HepG2 (cell line): ENCODE results near the gene MARS1. TPM values are rescaled to one million over a fixed set of nuclear protein-coding genes. Genes with fewer than 3 reads are reported as not detected.

ENCODE experiments used
- CEBPB ChIP-seq: IDR thresholded peaks from 2 replicates; pipeline ENCODE4 v1.6.1; 2011; ENCODE audit warnings: low read depth, low read length, improper control_type of control experiment, borderline replicate concordance
- EEA1 ChIP-seq: sonication (generic); formaldehyde crosslinking; IDR thresholded peaks from 2 replicates; pipeline ENCODE4 v1.5.1; 2020; ENCODE audit warnings: mild to moderate bottlenecking, missing genetic modification reagents, borderline replicate concordance
- HDAC6 ChIP-seq: fragments of 200-600 bp; sonication (generic); IDR thresholded peaks from 2 replicates; pipeline ENCODE4 v1.7.0; 2017; ENCODE audit warnings: mild to moderate bottlenecking, antibody characterized with exemption, low read length, low read depth
- SP5 ChIP-seq: IDR thresholded peaks from 2 replicates; pipeline ENCODE4 v1.6.1; 2016; ENCODE audit warnings: low read depth, borderline replicate concordance
- SRSF4 ChIP-seq: fragments of 200-400 bp; formaldehyde crosslinking; IDR thresholded peaks from one replicate; pipeline ENCODE4 v1.6.1; 2018; ENCODE audit warnings: mild to moderate bottlenecking, low read depth, low read length, moderate library complexity; ENCODE audit not compliant: poor library complexity, severe bottlenecking
- TEAD2 ChIP-seq: sonication (generic); formaldehyde crosslinking; IDR thresholded peaks from 2 replicates; pipeline ENCODE4 v1.9.0; 2021; ENCODE audit warnings: missing genetic modification reagents
- WIZ ChIP-seq: sonication (generic); formaldehyde crosslinking; IDR thresholded peaks from 2 replicates; pipeline ENCODE4 v1.5.1; 2020; ENCODE audit warnings: mild to moderate bottlenecking, missing genetic modification reagents
- ZBTB33 ChIP-seq: sonication (generic); formaldehyde crosslinking; IDR thresholded peaks from 2 replicates; pipeline ENCODE4 v1.4.0; 2020; ENCODE audit warnings: missing genetic modification reagents
- ZBTB38 ChIP-seq: sonication (generic); formaldehyde crosslinking; IDR thresholded peaks from 2 replicates; pipeline ENCODE4 v1.5.1; 2020; ENCODE audit warnings: mild to moderate bottlenecking, missing genetic modification reagents
- ZNF232 ChIP-seq: sonication (generic); formaldehyde crosslinking; IDR thresholded peaks from 2 replicates; pipeline ENCODE4 v1.4.0; 2020; ENCODE audit warnings: missing genetic modification reagents, borderline replicate concordance
- ZNF264 ChIP-seq: sonication (generic); formaldehyde crosslinking; IDR thresholded peaks from 2 replicates; pipeline ENCODE4 v1.4.0; 2020; ENCODE audit warnings: missing genetic modification reagents
- ZNF484 ChIP-seq: sonication (generic); formaldehyde crosslinking; IDR thresholded peaks from 2 replicates; pipeline ENCODE4 v1.5.1; 2020; ENCODE audit warnings: mild to moderate bottlenecking, low read depth, missing genetic modification reagents, borderline replicate concordance
- ZNF615 ChIP-seq: sonication (generic); formaldehyde crosslinking; IDR thresholded peaks from 2 replicates; pipeline ENCODE4 v1.5.0; 2020; ENCODE audit warnings: mild to moderate bottlenecking, missing genetic modification reagents, borderline replicate concordance
- ZNF737 ChIP-seq: sonication (generic); formaldehyde crosslinking; IDR thresholded peaks from 2 replicates; pipeline ENCODE4 v1.5.0; 2020; ENCODE audit warnings: missing genetic modification reagents, mild to moderate bottlenecking, borderline replicate concordance
- ZNF883 ChIP-seq: sonication (generic); formaldehyde crosslinking; IDR thresholded peaks from 2 replicates; pipeline ENCODE4 v1.5.1; 2020; ENCODE audit warnings: mild to moderate bottlenecking, missing genetic modification reagents; ENCODE audit errors: not compliant biosample characterization
- polyA plus RNA-seq, 8 experiments: library from polyadenylated mRNA; depleted of rRNA in 3 of 8; stranded (reverse) in 7 of 8; unstranded in 1 of 8; fragments of >200 nt; fragmentation: Illumina TruSeq in 4 of 8; extraction: Trizol in 4 of 8; gene quantifications; 2 replicates each; pipeline versions ENCODE4 v1.2.1 to v1.2.3, GENCODE V29; 2011 to 2016; ENCODE audit warnings: low read depth in 4 of 8, missing spikeins in 1 of 8, mixed read lengths in 1 of 8; ENCODE audit not compliant: insufficient read depth in 1 of 8
- total RNA-seq, 5 experiments: library from RNA; depleted of rRNA; stranded (reverse); fragments of >200 nt; fragmentation: Illumina TruSeq; extraction: Trizol; gene quantifications; 2 replicates each; pipeline ENCODE4 v1.2.3, GENCODE V29; 2016; ENCODE audit warnings: low read depth in 1 of 5
- TF ChIP-seq, protein P1 (sequence below): sonication (generic); formaldehyde crosslinking; IDR thresholded peaks from 2 replicates; pipeline ENCODE4 v1.5.0; 2020; ENCODE audit warnings: mild to moderate bottlenecking, missing genetic modification reagents, moderate library complexity
- TF ChIP-seq, protein P2 (sequence below): sonication (generic); formaldehyde crosslinking; IDR thresholded peaks from 2 replicates; pipeline ENCODE4 v1.5.0; 2020; ENCODE audit warnings: missing genetic modification reagents, mild to moderate bottlenecking, borderline replicate concordance
- TF ChIP-seq, protein P3 (sequence below): sonication (generic); formaldehyde crosslinking; IDR thresholded peaks from 2 replicates; pipeline ENCODE4 v1.9.0; 2021; ENCODE audit warnings: mild to moderate bottlenecking, missing genetic modification reagents

Gene MARS1
- total and polyA plus RNA-seq, 2 of the 13 experiments (the other 11 are each of a cell fraction or from before 2014, with no cell fraction given): 115 to 181 TPM

GRCh38 chr12:57451233-57451778 is 36.6 kb upstream of the MARS1 start (continued):
- TF ChIP-seq ZBTB33 (CRISPR knock-in tag): peak; percentile 78
- no peak for TF ChIP-seq ZNF737
- TF ChIP-seq ZNF883 (CRISPR knock-in tag): peak; percentile 84
- TF ChIP-seq, protein P1, sequence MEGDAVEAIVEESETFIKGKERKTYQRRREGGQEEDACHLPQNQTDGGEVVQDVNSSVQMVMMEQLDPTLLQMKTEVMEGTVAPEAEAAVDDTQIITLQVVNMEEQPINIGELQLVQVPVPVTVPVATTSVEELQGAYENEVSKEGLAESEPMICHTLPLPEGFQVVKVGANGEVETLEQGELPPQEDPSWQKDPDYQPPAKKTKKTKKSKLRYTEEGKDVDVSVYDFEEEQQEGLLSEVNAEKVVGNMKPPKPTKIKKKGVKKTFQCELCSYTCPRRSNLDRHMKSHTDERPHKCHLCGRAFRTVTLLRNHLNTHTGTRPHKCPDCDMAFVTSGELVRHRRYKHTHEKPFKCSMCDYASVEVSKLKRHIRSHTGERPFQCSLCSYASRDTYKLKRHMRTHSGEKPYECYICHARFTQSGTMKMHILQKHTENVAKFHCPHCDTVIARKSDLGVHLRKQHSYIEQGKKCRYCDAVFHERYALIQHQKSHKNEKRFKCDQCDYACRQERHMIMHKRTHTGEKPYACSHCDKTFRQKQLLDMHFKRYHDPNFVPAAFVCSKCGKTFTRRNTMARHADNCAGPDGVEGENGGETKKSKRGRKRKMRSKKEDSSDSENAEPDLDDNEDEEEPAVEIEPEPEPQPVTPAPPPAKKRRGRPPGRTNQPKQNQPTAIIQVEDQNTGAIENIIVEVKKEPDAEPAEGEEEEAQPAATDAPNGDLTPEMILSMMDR: peak; percentile 49
- peak; percentile 96 for TF ChIP-seq SP5 (CRISPR knock-in tag)
- TF ChIP-seq CEBPB: peak; percentile 98
- no peak for TF ChIP-seq ZNF484 (CRISPR knock-in tag)
- no peak; the same call in 1 of the 2 replicates for TF ChIP-seq ZNF264 (CRISPR knock-in tag)
- TF ChIP-seq, protein P2, sequence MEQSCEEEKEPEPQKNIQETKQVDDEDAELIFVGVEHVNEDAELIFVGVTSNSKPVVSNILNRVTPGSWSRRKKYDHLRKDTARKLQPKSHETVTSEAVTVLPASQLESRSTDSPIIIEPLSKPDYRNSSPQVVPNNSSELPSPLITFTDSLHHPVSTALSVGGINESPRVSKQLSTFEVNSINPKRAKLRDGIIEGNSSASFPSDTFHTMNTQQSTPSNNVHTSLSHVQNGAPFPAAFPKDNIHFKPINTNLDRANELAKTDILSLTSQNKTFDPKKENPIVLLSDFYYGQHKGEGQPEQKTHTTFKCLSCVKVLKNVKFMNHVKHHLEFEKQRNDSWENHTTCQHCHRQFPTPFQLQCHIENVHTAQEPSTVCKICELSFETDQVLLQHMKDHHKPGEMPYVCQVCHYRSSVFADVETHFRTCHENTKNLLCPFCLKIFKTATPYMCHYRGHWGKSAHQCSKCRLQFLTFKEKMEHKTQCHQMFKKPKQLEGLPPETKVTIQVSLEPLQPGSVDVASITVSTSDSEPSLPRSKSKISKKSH (CRISPR knock-in tag): peak; percentile 51; the same call in 1 of the 2 replicates
- no peak for TF ChIP-seq TEAD2 (CRISPR knock-in tag)
- no peak for TF ChIP-seq SRSF4
- TF ChIP-seq, protein P3, sequence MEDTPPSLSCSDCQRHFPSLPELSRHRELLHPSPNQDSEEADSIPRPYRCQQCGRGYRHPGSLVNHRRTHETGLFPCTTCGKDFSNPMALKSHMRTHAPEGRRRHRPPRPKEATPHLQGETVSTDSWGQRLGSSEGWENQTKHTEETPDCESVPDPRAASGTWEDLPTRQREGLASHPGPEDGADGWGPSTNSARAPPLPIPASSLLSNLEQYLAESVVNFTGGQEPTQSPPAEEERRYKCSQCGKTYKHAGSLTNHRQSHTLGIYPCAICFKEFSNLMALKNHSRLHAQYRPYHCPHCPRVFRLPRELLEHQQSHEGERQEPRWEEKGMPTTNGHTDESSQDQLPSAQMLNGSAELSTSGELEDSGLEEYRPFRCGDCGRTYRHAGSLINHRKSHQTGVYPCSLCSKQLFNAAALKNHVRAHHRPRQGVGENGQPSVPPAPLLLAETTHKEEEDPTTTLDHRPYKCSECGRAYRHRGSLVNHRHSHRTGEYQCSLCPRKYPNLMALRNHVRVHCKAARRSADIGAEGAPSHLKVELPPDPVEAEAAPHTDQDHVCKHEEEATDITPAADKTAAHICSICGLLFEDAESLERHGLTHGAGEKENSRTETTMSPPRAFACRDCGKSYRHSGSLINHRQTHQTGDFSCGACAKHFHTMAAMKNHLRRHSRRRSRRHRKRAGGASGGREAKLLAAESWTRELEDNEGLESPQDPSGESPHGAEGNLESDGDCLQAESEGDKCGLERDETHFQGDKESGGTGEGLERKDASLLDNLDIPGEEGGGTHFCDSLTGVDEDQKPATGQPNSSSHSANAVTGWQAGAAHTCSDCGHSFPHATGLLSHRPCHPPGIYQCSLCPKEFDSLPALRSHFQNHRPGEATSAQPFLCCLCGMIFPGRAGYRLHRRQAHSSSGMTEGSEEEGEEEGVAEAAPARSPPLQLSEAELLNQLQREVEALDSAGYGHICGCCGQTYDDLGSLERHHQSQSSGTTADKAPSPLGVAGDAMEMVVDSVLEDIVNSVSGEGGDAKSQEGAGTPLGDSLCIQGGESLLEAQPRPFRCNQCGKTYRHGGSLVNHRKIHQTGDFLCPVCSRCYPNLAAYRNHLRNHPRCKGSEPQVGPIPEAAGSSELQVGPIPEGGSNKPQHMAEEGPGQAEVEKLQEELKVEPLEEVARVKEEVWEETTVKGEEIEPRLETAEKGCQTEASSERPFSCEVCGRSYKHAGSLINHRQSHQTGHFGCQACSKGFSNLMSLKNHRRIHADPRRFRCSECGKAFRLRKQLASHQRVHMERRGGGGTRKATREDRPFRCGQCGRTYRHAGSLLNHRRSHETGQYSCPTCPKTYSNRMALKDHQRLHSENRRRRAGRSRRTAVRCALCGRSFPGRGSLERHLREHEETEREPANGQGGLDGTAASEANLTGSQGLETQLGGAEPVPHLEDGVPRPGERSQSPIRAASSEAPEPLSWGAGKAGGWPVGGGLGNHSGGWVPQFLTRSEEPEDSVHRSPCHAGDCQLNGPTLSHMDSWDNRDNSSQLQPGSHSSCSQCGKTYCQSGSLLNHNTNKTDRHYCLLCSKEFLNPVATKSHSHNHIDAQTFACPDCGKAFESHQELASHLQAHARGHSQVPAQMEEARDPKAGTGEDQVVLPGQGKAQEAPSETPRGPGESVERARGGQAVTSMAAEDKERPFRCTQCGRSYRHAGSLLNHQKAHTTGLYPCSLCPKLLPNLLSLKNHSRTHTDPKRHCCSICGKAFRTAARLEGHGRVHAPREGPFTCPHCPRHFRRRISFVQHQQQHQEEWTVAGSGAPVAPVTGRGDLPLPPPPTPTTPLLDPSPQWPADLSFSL (CRISPR knock-in tag): no peak
- TF ChIP-seq ZBTB38: no peak
- no peak for TF ChIP-seq HDAC6
- peak; percentile 57; the same call in 1 of the 2 replicates for TF ChIP-seq ZNF232 (CRISPR knock-in tag)
- TF ChIP-seq WIZ (CRISPR knock-in tag): no peak
- no peak for TF ChIP-seq EEA1 (CRISPR knock-in tag)
- no peak for TF ChIP-seq ZNF615 (CRISPR knock-in tag)
